AG04450 (cell line): ENCODE results near the gene F2RL3. TPM values are rescaled to one million over a fixed set of nuclear protein-coding genes. Genes with fewer than 3 reads are reported as not detected.

Experiments
- CTCF ChIA-PET: fragments of 300-600, 350-600 bp; formaldehyde crosslinking; extraction: SDS; loops from one replicate; lab custom pipeline; 2022; ENCODE audit warnings: antibody characterized with exemption, inconsistent platforms; lab: Charles Lee
- POLR2A ChIA-PET: fragments of 350-600 bp; formaldehyde crosslinking; extraction: SDS; loops from one replicate; lab custom pipeline; 2021; ENCODE audit warnings: antibody characterized with exemption, inconsistent platforms; lab: Yijun Ruan, JAX
- DNase-seq: peaks from one replicate; pipeline ENCODE4 v3.0.0-alpha.2; 2011; ENCODE audit warnings: low read depth, low spot score
- H3K27ac ChIP-seq: one replicate; pipeline ENCODE4 v1.5.1; 2012; ENCODE audit warnings: low read depth, low read length, control low read depth
- H3K27me3 ChIP-seq: one replicate; pipeline ENCODE4 v1.6.0; 2012; ENCODE audit warnings: low read length; ENCODE audit not compliant: control insufficient read depth, insufficient read depth
- H3K4me3 ChIP-seq: 2 replicates; pipeline ENCODE4 v1.5.1; 2011; ENCODE audit warnings: mild to moderate bottlenecking, low read depth, low read length, control low read depth
- H3K9me3 ChIP-seq: 2 replicates; pipeline ENCODE4 v1.5.1; 2012; ENCODE audit warnings: low read length; ENCODE audit not compliant: control insufficient read depth, insufficient read depth
- polyA plus RNA-seq: library from polyadenylated mRNA; depleted of rRNA; stranded (reverse); fragments of >200 nt; gene quantifications from 2 replicates; pipeline ENCODE4 v1.2.3, GENCODE V29; 2011
- TF ChIP-seq, protein P1 (sequence below): IDR thresholded peaks from 2 replicates; pipeline ENCODE4 v1.5.1; 2011; ENCODE audit warnings: low read depth, low read length, control low read depth, inconsistent platforms

The F2RL3 gene
- polyA plus RNA-seq, 1 experiment: not detected

GRCh38 chr19:16917401-16917800 is 28.6 kb downstream of the F2RL3 start:
- no peak overlapping the region for H3K27ac ChIP-seq
- no peak overlapping the region for H3K4me3 ChIP-seq
- H3K9me3 ChIP-seq: peaks cover 44% of the 10 kb centered on the region
- ChIA-PET CTCF (no interaction called here), POLR2A (no interaction called here)
- no peak for DNase-seq
- peaks cover 4% of the 10 kb centered on the region for H3K27me3 ChIP-seq
- TF ChIP-seq, protein P1, sequence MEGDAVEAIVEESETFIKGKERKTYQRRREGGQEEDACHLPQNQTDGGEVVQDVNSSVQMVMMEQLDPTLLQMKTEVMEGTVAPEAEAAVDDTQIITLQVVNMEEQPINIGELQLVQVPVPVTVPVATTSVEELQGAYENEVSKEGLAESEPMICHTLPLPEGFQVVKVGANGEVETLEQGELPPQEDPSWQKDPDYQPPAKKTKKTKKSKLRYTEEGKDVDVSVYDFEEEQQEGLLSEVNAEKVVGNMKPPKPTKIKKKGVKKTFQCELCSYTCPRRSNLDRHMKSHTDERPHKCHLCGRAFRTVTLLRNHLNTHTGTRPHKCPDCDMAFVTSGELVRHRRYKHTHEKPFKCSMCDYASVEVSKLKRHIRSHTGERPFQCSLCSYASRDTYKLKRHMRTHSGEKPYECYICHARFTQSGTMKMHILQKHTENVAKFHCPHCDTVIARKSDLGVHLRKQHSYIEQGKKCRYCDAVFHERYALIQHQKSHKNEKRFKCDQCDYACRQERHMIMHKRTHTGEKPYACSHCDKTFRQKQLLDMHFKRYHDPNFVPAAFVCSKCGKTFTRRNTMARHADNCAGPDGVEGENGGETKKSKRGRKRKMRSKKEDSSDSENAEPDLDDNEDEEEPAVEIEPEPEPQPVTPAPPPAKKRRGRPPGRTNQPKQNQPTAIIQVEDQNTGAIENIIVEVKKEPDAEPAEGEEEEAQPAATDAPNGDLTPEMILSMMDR: no peak

- H3K27ac ChIP-seq: no peak overlapping the region
- CTCF ChIA-PET: no interaction called here
These were observed 30.7 kb downstream of the F2RL3 start for GRCh38 chr19:16919496-16919895.

GRCh38 chr19:16920816-16921529 is 32.2 kb downstream of the F2RL3 start:
- Histone ChIP-seq H3K27ac (no peak overlapping the region), H3K9me3 (peaks cover 19% of the 10 kb centered on the region), H3K27me3 (no peaks in the 10 kb centered on the region), H3K4me3 (no peak overlapping the region)
- POLR2A ChIA-PET: interaction anchor here (0.7 kb wide), 1 partner anchor 188 kb away, joined by 5 read pairs; no protein-coding TSS in a partner anchor
- TF ChIP-seq, protein P1: no peak
- CTCF ChIA-PET: interaction anchor here (0.6 to 0.7 kb wide), 2 partner anchors 150 to 242 kb away, joined by 3 read pairs; no protein-coding TSS in a partner anchor
- DNase-seq: peak; percentile 67

More at GRCh38 chr19:16919496-16919895, 30.7 kb downstream of the F2RL3 start:
- peaks cover 24% of the 10 kb centered on the region for H3K9me3 ChIP-seq
- TF ChIP-seq, protein P1: no peak
- POLR2A ChIA-PET: no interaction called here
- no peak for DNase-seq
- peaks cover 4% of the 10 kb centered on the region for H3K27me3 ChIP-seq
- no peak overlapping the region for H3K4me3 ChIP-seq

- ChIA-PET POLR2A (no interaction called here), CTCF (no interaction called here)
- Histone ChIP-seq H3K4me3 (no peak overlapping the region), H3K27me3 (no peaks in the 10 kb centered on the region), H3K9me3 (peaks cover 19% of the 10 kb centered on the region), H3K27ac (no peak overlapping the region)
- no peak for DNase-seq
- TF ChIP-seq, protein P1: no peak
These were observed 33.2 kb downstream of the F2RL3 start for GRCh38 chr19:16921766-16922591.

DNA sequence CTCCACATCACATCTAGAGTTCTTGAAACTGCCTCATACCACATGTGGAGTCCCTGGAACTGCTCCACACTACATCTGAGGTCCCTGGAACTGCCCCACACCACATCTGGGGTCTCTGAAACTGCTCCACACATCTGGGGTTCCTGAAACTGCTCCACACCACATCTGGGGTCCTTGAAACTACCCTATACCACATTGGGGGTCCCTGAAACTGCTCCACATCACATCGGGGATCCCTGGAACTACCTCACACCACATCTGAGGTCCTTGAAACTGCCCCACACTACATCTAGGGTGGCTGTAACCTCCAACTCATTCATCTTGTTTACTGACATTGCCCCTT is 33.8 kb downstream of the F2RL3 start:
- no peak overlapping the region for H3K27ac ChIP-seq
- ChIA-PET CTCF (no interaction called here), POLR2A (no interaction called here)
- no peak overlapping the region for H3K4me3 ChIP-seq
- peaks cover 19% of the 10 kb centered on the region for H3K9me3 ChIP-seq
- TF ChIP-seq, protein P1: no peak
- no peak for DNase-seq
- no peaks in the 10 kb centered on the region for H3K27me3 ChIP-seq
